H1 (cell line): ENCODE results near the gene PTH1R. TPM values are rescaled to one million over a fixed set of nuclear protein-coding genes. Genes with fewer than 3 reads are reported as not detected.

Experiments
- POLR2A ChIP-seq, 2 experiments: IDR thresholded peaks; 1 replicate in 1 of 2; 2 replicates in 1 of 2; pipeline ENCODE4 v1.6.1; 2011; ENCODE audit warnings: low read depth in 2 of 2, low read length in 2 of 2, mild to moderate bottlenecking in 2 of 2; ENCODE audit errors: control extremely low read depth in 1 of 2
- SRF ChIP-seq: IDR thresholded peaks from 2 replicates; pipeline ENCODE4 v1.6.1; 2011; ENCODE audit warnings: mild to moderate bottlenecking, low read depth, low read length, moderate library complexity
- polyA plus RNA-seq, 7 experiments: library from polyadenylated mRNA; depleted of rRNA in 3 of 7; stranded (reverse) in 5 of 7; unstranded in 2 of 7; fragments of >200 nt in 5 of 7; fragments of 200-250 nt in 2 of 7; gene quantifications; 1 replicate in 5 of 7; 2 replicates in 1 of 7; 4 replicates in 1 of 7; pipeline versions ENCODE4 v1.2.1 to v1.2.3, GENCODE V29; 2011 to 2013; ENCODE audit warnings: missing spikeins in 2 of 7, mixed read lengths in 2 of 7
- total RNA-seq: library from RNA; stranded (reverse); fragmentation: NEBNext Ultra II Directional; extraction: Animal tissue kit (Norgen Biotek cat#: 25700); gene quantifications from 2 replicates; pipeline ENCODE4 v1.2.1, GENCODE V29; 2021

The PTH1R gene
- total and polyA plus RNA-seq, 2 of the 8 experiments (the other 6 are each of a cell fraction or from before 2014, with no cell fraction given) = 0.57 to 1.5 TPM

GRCh38 chr3:46845860-46846623 is 31.5 kb upstream of the PTH1R start (continued):
- TF ChIP-seq POLR2A (IDR thresholded peaks at IDR 0.05; ENCODE audit: control extremely low read depth in 1 of 2, low read depth in 2 of 2, low read length in 2 of 2) = no peak
- TF ChIP-seq SRF = no peak
